Measurements from ENCODE around the gene PCDH8. TPM values are rescaled to one million over a fixed set of nuclear protein-coding genes. Genes with fewer than 3 reads are reported as not detected.

Gene PCDH8
- total and polyA plus RNA-seq, 2 of the 13 experiments (the other 11 are each of a cell fraction or from before 2014, with no cell fraction given), result not detected

DNA sequence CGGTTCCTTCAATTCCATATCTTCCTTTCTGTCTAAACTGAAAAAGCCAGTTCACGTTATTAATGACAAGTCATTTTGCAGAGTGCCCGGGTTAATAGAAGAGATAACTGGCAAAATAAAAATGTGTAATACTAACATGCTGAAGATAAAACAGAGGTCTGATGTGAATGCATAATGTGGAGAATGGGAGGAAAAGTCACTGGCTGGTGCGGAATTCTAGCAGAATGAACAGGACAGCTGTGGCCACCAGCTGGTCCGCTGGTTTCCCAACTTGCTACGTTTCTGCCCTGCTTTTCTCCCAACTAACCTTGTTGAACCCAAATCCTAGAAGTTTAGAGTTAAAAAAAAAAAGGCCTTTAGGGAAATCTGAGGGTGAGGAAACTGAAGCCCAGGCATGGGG, 42.4 kb downstream of the PCDH8 start (continued):
- TF ChIP-seq, protein P1, sequence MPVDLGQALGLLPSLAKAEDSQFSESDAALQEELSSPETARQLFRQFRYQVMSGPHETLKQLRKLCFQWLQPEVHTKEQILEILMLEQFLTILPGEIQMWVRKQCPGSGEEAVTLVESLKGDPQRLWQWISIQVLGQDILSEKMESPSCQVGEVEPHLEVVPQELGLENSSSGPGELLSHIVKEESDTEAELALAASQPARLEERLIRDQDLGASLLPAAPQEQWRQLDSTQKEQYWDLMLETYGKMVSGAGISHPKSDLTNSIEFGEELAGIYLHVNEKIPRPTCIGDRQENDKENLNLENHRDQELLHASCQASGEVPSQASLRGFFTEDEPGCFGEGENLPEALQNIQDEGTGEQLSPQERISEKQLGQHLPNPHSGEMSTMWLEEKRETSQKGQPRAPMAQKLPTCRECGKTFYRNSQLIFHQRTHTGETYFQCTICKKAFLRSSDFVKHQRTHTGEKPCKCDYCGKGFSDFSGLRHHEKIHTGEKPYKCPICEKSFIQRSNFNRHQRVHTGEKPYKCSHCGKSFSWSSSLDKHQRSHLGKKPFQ (CRISPR knock-in tag; IDR thresholded peaks at IDR 0.05; ENCODE audit: insufficient replicate concordance), result no peak
- TF ChIP-seq HIVEP1 (CRISPR knock-in tag; IDR thresholded peaks at IDR 0.05), result no peak
- TF ChIP-seq KDM2A (CRISPR knock-in tag; IDR thresholded peaks at IDR 0.05; ENCODE audit: borderline replicate concordance, low read depth), result no peak
- TF ChIP-seq, protein P2, sequence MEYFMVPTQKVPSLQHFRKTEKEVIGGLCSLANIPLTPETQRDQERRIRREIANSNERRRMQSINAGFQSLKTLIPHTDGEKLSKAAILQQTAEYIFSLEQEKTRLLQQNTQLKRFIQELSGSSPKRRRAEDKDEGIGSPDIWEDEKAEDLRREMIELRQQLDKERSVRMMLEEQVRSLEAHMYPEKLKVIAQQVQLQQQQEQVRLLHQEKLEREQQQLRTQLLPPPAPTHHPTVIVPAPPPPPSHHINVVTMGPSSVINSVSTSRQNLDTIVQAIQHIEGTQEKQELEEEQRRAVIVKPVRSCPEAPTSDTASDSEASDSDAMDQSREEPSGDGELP (IDR thresholded peaks at IDR 0.05; ENCODE audit: borderline replicate concordance, low read depth), result no peak
- no peak for TF ChIP-seq TP53 (CRISPR knock-in tag; conservative IDR thresholded peaks at IDR 0.05)
- TF ChIP-seq ELF3 (CRISPR knock-in tag; IDR thresholded peaks at IDR 0.05), result no peak

DNA sequence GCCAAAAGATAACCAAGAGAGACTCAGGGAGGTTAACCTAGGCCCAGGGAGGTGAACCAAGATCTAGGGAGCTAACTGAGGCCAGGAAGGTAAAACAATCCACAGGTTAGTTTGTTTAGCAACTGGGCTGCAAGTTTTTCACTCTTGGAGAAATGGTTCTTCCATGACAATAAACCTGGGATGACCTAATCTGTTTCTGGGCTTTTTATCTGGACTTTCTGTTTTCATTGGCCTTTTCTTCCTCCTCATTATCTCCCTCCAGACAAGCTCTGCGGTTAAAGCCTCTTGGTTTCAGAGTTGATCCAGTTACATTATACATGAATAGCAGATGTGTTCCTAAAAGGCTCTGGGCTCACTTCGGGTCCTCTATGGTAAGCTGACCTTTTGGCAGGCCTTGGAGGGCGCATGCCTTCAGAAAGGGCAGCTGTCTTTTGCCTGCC, 44.2 kb downstream of the PCDH8 start:
- ChIA-PET CTCF (ENCODE audit: low intra/inter-chr PET ratio, low total read pairs) (no interaction called here), POLR2A (no interaction called here)
- intact Hi-C loops (cut with micrococcal nuclease; ENCODE audit: unreplicated experiment) (no loop called here), in situ Hi-C loops (cut with HindIII; ENCODE audit: extremely low pct_ligation_motif_present, low pct_unique_long_range_greater_than_20kb) (loop anchor here (10.0 kb wide), 1 partner anchor 189 kb away; no protein-coding TSS in a partner anchor)
- H2AFZ ChIP-seq (ENCODE audit: low read length), result no peak overlapping the region
- ATAC-seq, result no peak
- H3K79me2 ChIP-seq (ENCODE audit: insufficient read depth, low read length), result no peaks in the 10 kb centered on the region
- H3K4me2 ChIP-seq (ENCODE audit: low read depth, low read length), result no peak overlapping the region
- H3K9ac ChIP-seq (ENCODE audit: insufficient read depth, low read depth, low read length), result no peak overlapping the region
- H3K4me3 ChIP-seq (replicated peaks in 1 of 3; ENCODE audit: insufficient read depth in 1 of 3, low read depth in 2 of 3, low read length in 3 of 3), result no peak overlapping the region
- DNase-seq (ENCODE audit: low spot score), result no peak
- TF ChIP-seq, protein P3, sequence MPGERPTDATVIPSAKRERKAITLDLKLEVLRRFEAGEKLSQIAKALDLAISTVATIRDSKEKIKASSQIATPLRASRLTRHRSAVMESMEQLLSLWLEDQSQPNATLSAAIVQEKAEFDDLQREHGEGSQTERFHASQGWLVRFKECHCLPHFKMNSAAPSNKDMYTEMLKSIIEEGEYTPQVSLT (CRISPR knock-in tag; IDR thresholded peaks at IDR 0.05; ENCODE audit: borderline replicate concordance, low read depth), result no peak
- TF ChIP-seq ATF1 (CRISPR knock-in tag; IDR thresholded peaks at IDR 0.05) (no peak), PRPF4 (IDR thresholded peaks at IDR 0.05; ENCODE audit: low read depth, low read length, poor library complexity, severe bottlenecking) (no peak), AGO2 (optimal IDR thresholded peaks at IDR 0.05; ENCODE audit: low read depth, low read length) (no peak), RFX1 (IDR thresholded peaks at IDR 0.05) (no peak)
- TF ChIP-seq, protein P4, sequence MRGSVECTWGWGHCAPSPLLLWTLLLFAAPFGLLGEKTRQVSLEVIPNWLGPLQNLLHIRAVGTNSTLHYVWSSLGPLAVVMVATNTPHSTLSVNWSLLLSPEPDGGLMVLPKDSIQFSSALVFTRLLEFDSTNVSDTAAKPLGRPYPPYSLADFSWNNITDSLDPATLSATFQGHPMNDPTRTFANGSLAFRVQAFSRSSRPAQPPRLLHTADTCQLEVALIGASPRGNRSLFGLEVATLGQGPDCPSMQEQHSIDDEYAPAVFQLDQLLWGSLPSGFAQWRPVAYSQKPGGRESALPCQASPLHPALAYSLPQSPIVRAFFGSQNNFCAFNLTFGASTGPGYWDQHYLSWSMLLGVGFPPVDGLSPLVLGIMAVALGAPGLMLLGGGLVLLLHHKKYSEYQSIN (CRISPR knock-in tag; IDR thresholded peaks at IDR 0.05; ENCODE audit: borderline replicate concordance), result no peak
- 8% methylated on average over 3 of the region's 3 CpGs for WGBS (ENCODE audit: low lambda C conversion rate)
- H3K4me1 ChIP-seq (ENCODE audit: insufficient read depth, low read length), result 0 out of 2 replicates have a peak, but pooled peaks cover under 1% of the 10 kb centered on the region
- no peaks in the 10 kb centered on the region; a peak in 1 of 5 replicates for H3K27me3 ChIP-seq (ENCODE audit: control insufficient read depth in 1 of 2, insufficient read depth in 2 of 2, low read length in 2 of 2)
- no peaks in the 10 kb centered on the region for H4K20me1 ChIP-seq (ENCODE audit: insufficient read depth, low read length)
- no TSS peak for BruUV-seq (replicated peaks)
- no peak for FAIRE-seq
- no peak overlapping the region for H3K27ac ChIP-seq (ENCODE audit: extremely low read length, insufficient read depth, low read length)
- no peaks in the 10 kb centered on the region for H3K36me3 ChIP-seq (replicated peaks in 1 of 2; ENCODE audit: control insufficient read depth in 1 of 2, insufficient read depth in 2 of 2, low read length in 2 of 2)
- no peaks in the 10 kb centered on the region for H3K9me3 ChIP-seq (ENCODE audit: low read length)
